Hepatic stellate cell (primary cell): ENCODE data around the gene KCNT1.

Experiments used
- DNase-seq: peaks from one replicate; pipeline ENCODE4 v3.0.0; 2011; ENCODE audit warnings: low spot score

Gene KCNT1

DNA sequence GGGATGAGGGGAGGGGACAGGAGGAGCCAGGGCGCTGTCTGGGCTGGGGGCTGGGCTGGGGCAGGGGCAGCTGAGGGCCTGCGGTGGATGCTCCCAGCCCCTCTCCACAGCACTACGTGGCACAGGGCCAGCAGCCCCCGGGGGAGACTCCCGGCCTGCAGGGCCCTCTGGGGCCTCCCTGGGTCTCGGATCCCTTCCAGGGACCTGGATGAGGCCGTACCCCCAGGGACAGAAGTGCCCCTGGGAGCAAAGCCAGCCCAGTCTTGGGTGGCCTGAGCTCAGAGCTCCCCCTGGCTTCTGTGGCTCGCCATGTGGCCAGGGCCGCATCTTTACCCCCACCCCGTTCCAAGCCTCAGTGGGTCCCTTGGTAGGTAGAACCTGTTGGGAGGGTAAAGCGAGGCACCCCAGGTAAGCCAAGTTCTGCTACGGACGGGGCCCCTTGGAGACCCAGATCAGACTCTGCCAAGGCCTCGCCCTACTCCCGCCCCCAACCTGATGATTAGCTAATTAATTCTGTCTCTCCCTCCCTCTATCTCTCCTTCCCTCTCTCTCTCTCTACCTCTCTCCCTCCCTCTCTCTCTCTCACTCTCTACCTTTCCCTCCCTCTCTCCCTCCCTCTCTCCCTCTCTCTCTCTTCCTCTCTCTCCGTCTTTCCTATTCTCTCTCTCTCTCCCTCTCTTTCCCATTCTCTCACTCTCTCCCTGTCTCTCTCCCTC is 24.3 kb downstream of the KCNT1 start:
- no peak for DNase-seq

DNA sequence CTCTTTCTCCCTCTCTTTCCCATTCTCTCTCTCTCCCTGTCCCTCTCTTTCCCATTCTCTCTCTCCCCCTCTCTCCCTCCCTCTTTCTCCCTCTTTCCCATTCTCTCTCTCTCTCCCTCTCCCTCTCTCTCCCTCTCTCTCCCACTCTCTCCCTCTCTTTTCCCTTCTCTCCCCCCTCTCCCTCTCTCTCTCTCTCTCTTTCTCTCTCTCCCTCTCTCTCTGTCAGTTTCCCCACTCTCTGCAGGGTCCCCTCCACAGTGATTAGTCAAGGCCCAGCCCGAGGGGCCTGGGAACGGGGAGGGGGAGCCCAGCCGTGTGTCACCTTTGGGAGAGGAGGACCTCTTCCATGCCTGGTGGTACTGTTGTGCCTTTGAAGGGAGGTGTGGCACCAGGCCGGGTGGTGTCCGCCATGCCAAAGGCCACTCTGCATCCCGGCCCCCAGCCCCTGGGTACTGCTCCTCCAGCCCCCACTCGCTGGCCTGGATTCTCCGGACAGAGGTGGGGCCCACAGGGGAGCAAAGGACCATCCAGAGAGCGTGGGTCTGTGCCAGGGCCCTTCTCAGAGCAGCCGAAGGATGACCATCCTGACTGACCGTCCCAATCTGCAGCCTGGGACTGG is 25.4 kb downstream of the KCNT1 start:
- DNase-seq, result no peak

DNA sequence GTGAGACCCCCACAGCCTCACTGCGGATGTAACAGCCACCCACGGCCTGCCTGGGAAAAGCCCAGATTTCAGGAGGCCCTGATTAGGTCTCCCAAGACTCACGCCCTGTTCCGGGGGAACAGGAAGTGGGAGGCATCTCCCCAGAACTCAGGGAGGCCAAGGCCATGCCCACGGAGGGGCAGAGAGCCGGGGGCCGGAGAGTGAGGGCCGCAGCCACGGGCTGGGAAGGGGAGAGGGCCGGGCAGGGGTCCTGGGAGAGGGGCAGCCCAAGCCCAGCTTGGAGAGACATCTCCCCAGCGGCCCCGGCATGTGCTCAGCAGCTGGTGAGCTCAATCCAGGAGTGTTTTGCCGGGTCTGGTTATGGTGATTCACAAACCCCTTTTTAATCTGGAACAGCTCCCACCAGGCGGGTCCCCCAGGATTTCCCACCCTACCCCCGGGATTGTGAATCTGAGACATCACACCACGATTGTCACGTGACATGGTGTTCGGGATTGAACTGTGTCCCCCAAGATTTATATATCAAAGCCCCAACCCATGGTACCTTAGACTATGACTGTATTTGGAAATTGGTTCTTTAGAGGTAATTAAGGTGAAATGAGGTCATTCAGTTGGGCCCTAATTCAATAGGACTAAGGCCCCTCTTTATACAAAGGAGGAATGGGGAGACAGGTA is 26.6 kb downstream of the KCNT1 start:
- no peak for DNase-seq

DNA sequence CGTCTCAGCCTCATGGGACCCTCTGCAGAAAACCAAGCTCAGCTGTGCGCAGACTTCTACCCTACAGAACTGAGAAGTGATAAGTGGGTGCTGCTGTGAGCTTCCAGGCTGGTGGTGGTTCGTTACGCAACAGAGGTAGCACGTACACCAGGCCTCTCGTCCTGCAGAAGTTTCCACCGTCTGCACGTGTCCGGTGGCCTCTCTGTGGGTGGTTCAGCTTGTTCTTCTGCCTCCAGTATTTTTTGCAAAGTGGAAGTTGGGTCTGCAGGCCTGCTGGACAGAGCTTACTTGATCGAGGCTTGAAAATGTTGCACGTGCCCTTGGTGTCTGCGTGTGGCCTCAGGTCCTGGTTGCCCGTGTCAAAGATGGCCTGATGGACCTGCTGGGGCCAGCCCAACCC is 27.5 kb downstream of the KCNT1 start:
- no peak for DNase-seq

DNA sequence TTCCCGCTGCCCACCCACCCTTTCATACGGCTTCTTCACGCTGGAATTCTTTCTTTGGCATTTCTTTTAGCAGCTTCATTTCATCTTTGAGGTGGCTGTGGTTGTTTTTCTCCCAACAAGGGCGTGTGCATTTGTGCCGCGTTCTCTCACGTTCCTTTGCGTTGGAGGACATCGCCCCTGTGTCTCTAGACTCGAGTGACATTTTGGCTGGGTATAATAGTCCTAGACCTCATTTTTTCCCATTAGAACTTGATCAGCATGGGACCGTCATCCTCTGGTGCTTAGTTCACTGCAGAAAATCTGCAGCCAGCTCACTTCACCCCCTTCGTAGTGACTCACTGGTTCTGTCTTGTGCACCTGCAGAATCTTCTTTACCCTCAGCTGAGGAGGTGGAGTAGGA is 29.5 kb downstream of the KCNT1 start:
- DNase-seq, result no peak

DNA sequence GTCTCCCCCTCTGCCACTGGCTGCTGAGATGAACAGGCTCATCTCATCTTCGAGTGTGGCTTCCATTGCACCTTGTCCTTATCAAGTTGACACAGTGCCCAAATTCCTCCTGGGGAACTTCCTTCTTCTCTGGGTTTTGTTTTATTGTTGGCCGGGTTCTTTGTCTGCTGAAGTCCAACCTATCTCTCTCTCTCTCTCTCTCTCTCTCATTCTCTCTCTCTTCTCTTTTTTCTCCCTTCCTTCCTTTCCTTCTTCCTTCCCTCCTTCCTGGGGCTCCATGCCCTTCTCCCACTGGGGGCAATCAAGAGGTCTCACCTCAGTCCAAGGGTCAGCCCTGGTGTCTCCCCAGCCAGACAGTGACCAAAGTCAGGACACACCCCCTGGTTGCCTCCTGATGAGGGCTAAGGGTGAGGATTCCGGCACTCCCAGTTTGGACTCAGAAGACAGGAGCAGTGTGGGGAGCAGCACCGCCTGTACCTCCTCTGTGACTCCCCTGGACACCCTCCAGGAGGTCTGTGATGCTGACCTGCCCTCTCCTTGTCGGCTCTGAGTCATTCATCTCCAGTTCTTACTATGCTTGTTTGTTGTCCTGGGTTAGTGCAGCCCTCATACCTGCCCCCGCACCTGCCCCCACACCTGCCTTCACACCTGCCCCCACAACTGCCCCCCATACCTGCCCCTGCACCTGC is 30.7 kb downstream of the KCNT1 start:
- no peak for DNase-seq

DNA sequence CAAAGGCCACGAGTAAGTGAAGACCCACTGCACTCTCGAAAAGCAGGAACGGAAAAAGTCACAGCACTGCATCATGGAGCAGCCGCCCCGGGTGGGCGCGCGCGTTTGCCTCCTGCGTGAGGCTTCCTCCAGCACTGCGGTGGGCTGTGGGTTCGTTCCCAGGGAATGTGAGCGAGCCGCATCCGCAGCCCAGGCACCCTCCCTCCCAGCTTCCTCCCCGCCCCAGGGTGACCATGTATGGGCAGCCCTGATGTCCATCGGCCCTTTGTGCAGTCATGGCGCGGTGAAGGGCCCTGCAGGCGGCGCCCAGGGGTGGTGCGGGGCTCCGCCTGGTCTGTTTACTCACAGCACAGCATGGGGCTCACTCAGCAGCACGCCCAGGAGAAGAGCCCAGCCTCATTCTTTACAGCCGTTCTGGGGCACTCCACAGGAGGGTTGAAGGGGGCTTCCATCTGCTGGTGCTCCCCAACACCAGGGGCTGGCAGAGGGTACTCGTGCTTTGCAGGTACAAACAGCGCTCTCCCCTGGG is 32.7 kb downstream of the KCNT1 start:
- DNase-seq, result no peak

DNA sequence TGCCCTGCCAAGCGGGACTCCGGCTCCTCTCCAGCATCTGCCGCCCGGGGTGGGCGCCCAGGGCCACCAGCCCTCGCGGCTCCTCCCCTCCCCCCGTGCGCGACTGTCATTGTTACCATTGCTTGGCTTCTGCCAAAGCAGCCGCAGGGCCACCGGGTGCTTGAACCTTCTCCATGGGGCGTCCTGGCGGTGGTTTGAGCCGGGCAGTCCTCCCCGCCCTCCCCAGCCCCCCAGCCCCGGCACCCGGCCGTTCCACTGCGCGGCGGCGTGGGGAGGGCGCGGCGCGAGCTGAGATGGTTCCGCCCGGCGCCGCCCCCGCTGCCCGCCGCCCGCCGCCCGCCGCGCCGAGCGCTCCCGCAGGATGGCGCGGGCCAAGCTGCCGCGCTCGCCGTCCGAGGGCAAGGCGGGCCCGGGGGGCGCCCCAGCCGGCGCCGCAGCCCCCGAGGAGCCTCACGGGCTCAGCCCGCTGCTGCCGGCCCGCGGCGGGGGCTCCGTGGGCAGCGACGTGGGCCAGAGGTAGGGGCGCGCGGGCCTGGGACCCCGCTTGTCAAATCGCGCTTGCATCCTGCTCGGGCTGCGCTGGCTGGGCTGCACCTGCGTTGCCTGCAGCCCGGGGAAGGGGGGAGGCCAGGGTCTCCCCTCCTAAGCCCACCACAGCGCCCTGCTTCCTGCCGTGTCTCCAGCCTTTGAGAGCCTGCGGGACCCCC is 34.4 kb downstream of the KCNT1 start:
- no peak for DNase-seq

DNA sequence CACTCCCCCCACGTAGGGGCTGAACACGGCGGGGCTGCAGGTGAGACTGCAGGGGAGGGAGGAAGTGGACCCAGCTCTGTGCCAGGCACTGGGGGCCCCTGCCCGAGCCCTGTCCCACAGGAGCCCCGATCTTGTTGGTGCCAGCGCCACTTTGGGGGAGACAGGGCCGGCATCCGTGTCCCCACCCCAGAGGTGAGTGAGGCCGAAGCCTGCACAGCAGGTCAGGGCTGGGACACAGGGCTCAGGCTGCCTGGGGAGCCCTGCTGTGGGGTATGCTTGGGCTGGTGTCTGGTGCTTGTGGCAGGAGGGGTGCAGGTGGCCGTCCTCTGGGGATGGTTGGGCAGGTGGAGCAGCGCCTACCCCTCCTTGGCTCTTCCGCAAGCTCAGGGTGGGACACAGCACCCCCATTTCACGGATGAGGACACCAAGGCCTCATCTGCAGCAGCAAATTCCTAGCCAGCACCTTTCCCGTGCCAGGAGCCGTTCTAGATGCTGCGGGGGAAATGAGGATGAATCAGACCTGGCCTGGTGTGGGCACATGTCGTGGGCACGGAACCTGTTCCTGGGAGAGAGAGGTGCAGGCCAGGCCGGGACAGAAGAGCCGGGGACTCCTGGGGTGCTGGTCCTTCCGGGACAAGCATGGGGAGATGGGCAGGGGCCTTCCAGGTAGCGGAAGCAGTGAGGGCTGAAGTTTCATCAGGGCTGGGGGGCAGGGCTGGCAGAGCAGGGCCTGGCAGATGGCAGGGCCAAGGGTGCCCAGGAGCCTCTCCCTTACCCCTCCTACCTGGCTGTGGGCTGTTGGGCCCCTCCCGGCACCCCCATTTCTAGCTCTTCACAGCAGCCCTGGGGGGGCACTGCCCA is 35.2 kb downstream of the KCNT1 start:
- DNase-seq, result no peak

DNA sequence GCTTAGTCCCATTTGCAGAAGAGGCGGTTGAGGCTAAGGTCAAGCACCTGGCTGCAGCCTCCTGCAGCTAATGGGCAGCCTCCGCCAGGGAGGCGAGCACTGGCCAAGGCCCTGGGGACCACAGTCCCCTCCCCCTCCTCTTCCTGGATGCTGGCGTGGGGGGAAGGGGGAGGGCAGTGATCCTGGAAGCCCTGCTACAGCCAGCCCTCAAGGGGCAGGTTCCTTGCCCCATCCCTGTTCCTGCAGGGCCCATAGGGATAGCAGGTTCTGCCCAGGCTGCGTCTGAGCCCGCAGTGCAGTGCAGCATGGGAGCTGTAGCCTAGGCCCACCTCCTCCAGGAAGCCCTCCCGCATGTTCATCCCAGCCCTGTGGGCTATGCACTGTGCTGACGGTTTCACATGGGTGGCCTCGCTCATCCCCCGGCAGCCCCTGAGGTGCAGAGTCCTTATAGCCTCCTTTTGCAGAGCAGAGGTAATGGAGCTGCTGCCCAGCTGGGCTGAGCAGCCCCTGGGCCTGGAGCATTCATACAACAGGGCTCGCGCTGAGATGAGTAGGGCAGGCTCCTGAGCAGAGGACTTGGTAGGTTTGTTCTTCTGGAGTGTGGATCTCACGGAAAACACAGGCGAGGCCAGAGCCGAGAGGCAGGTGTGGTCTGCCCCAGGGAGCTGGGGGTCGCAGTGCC is 36.0 kb downstream of the KCNT1 start:
- no peak for DNase-seq

DNA sequence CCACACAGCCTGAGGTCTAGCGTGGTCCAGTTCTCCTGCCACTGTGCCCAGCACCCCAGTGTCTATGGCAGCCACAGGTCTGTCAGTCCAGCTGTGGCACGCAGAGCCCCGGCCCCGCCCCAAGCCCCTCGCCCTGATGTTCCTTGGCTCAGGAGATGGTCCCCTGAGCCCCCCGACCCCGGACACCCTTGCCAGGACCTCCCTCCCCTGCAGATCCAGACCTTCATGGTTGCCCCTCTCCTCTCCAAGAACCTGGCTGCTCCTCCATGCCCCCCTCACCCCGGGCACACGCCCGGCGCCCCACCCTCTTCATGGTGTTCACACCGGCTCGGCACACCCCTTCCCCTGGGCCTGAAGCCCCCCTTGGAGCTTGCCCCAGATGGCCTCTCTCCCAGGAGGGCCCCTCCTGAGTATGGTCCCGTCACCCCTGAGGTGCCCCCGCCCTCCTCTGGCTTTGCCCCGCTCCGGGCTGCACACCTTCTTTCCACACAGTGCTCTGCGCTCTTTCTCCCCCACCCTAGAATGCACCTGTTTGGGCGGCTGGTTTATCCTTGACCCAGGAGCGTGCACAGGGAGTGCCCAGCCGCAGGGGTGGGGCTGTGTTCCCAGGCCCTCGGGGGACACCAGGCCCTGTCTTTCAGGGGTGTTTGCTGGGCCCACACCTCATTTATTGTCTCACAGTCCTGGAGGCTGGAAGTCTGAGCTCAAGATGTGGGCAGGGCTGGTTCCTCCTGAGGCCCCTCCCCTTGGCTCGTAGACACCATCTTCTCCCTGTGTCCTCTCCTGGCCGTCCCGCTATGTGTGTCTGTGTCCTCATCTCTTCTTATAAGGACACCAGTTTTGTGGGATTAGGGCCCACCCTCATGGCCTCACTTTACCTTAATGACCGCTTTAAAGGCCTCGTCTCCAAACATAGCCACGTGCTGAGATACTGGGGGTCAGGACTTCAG is 37.6 kb downstream of the KCNT1 start:
- DNase-seq, result no peak

DNA sequence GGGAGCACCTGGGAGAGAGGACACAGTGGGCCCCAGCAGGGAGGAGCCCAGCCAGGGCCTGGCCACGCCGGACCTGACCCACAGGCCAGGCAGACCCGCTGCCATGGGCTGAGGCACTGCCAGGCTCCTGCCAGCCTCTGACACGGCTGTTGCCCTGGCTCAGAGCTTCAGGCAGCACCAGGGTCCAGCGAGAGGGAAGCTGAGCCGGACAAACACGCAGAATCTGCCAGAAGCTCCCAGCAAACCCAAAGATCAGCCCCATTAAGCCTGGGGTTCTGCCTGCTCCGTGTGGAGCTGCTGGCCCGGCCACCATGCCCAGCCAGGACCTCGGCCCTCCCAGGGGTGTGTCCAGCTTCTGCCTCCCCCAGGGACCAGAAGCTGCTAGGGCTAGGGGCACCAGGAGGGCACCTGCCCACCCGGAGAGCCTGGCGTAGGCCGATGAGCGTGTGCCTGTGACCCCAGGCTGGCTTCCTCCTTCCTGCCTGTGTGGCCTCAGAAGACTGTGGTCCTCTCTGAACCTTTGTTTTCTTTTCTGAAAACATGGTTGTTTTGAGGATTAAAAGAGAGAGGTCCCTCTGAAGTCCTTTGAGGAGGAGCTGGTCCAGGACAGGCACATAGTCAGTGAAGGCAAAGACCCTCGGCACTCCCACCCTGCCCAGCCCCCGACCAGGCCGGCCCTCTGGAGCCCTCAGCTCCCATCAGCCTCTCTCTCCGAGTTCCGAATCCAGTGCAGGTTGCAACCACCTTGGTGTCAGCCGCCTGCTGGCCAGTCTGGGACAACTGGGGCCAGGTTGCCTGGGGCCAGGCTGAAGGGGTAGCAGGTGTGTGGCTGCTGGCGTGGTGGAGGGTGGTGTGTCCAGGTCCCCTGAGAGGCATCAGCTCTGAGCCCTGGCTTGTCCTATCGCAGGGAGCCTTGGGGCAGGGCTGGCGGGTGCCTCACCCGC is 39.6 kb downstream of the KCNT1 start:
- no peak for DNase-seq

DNA sequence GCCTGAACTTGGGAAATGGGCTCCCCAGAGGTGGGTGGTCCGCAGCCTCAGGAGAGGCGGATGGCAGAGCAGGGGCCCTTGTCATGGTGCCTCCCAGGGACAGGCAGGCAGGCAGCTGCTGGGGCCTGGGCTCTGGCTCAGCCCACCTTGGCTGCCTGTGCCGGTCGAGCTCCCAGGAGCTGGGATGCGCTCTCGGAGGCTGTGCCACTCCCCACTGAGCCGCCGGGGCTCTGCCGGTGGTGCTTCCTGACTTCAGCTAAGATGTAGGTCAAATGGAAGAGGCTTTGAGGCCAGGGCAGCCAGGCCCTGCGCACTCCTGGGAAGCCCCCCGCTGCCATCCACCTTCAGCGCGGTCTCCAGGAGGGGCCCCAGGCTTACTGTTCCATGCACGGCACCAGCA is 41.0 kb downstream of the KCNT1 start:
- no peak for DNase-seq

DNA sequence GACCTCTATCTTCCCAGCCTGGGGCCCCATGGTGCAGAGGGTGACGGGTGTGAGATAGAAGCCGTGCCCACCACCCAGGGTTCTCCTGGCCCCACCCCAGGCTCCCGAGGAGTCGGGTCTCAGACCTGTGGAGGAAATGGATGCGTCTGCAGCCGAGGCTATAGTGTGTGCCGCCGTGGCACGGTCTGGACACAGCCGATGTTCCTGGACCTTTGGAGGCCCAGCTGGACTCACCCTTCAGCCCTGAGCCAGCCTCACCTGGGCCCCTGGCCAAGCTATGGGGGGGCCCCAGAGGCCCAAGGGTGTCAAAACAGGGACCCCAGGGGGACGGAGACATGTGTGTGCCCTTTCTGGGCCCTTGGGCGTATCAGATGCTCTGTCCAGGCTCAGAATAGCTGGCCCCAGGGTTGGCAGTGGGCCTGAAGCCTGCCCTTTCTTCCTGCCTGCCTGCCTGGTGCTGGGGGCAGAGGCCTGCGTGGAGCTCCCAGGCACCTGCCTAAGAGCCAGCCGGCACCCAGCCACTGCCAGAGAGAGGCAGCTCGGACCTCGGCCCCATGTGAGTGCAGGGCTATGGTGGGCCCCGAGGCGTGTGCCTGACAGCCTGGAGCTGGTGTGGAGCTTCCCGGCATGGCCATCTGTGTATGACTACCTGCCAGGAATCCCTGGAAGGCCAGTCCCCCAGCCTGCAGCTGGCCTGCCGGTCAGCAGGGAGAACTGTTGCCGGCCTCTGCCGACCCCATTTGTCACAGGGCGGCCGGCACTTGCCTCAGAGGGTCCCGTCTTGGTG is 41.8 kb downstream of the KCNT1 start:
- no peak for DNase-seq

DNA sequence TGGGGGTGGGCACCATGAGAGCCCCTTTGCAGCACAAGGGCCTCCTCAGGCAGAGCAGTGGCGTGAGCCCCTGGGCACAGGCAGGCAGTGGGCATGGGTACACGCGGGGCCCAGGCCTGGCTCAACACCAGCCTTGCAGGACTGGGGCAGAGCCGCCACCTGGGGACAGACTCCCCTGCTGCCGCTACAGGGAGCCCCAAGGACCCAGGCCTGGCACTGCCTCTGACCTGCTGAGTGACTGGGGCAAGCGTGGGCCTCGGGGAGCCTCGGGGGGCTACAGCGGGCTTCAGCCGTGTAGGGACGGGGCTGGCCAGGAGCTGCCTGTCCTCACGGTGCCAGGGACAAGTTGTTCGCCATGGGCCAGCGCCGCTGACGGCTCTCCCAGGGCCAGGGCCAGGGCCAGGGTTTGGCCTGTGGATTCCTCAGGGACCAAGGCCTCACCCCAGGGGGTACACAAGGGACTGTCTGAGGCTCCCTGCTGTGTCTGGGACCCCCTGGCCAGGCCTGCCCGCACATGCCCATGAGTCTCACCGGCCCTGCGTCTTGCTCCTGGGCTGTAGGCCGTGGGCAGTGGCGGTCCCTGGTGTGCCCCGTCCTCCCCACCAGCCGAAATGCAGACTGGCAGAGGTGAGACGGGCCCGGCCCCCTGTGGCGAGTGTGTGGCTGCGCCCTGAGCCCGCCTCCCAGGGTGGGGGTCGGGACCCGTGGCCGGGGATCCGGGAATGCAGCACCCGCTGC is 42.5 kb downstream of the KCNT1 start:
- DNase-seq, result no peak

DNA sequence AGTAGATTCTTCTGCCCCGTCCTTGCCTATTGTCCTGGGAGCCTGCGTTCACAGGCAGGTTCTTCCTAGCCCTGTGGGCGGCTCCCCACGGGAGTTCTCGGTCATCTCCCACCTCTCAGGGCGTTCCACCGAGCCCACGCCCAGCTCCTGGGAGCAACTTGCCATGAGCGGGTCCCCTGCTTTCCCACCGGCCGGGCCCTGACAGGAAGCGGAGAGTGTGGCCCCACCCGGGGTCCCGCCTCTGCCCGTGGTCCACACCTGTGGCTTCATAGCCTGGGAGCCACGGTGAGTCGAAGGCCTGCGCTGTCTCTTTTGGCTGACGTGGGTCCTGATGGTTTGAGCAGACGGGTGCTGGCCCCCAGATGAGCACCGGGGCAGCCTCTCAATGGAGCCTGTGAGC is 43.2 kb downstream of the KCNT1 start:
- no peak for DNase-seq
